ENCODE results near the gene AFAP1.

Gene AFAP1

GRCh38 chr4:7722766-7723387 lies 216.8 kb downstream of the AFAP1 start:
- no peak overlapping the region for H3K27ac ChIP-seq
- no peak overlapping the region for H3K4me3 ChIP-seq (ENCODE audit: low read depth in 1 of 2, low read length in 1 of 2)
- no peaks in the 10 kb centered on the region for H3K4me1 ChIP-seq (ENCODE audit: control insufficient read depth in 1 of 2, insufficient read depth in 1 of 2, low read depth in 1 of 2, low read length in 1 of 2)
- H3K36me3 ChIP-seq: peaks cover 4% of the 10 kb centered on the region
- peaks cover 47% of the 10 kb centered on the region for H3K27me3 ChIP-seq
- no peaks in the 10 kb centered on the region for H3K9me3 ChIP-seq
- TF ChIP-seq, protein P1, sequence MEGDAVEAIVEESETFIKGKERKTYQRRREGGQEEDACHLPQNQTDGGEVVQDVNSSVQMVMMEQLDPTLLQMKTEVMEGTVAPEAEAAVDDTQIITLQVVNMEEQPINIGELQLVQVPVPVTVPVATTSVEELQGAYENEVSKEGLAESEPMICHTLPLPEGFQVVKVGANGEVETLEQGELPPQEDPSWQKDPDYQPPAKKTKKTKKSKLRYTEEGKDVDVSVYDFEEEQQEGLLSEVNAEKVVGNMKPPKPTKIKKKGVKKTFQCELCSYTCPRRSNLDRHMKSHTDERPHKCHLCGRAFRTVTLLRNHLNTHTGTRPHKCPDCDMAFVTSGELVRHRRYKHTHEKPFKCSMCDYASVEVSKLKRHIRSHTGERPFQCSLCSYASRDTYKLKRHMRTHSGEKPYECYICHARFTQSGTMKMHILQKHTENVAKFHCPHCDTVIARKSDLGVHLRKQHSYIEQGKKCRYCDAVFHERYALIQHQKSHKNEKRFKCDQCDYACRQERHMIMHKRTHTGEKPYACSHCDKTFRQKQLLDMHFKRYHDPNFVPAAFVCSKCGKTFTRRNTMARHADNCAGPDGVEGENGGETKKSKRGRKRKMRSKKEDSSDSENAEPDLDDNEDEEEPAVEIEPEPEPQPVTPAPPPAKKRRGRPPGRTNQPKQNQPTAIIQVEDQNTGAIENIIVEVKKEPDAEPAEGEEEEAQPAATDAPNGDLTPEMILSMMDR (IDR thresholded peaks at IDR 0.05): no peak

DNA sequence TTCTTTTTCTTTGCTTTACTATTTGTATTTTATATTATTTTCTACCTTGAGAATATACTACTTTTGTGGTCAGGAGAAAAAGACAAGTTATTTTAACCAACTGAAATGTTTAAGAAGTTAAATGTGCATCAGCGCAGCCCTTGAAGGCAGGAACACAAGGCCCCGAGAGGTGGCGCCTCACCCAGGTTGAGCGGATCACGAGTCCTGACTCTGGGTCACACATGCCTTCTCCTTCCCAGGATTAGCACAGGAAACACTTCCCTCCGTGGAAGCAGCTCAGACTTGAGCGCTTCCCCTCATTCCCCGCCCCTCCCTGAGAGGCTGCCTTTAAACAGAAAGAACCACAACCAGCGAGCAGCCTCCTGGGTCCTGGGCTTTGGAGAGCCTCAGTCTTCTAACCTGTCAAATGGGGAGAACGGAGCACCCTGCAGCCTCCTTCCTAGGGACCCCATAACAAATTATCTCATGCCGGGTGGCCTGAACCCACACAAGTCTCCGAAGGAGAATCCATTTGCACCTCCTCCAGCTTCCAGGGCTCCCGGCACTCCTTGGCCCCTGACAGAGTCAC lies 217.6 kb downstream of the AFAP1 start:
- Histone ChIP-seq H3K36me3 (peaks cover 4% of the 10 kb centered on the region), H3K27ac (no peak overlapping the region), H3K4me1 (ENCODE audit: control insufficient read depth in 1 of 2, insufficient read depth in 1 of 2, low read depth in 1 of 2, low read length in 1 of 2) (no peaks in the 10 kb centered on the region), H3K9me3 (no peaks in the 10 kb centered on the region), H3K4me3 (ENCODE audit: low read depth in 1 of 2, low read length in 1 of 2) (no peak overlapping the region), H3K27me3 (peaks cover 48% of the 10 kb centered on the region)
- TF ChIP-seq, protein P1 (IDR thresholded peaks at IDR 0.05): no peak

DNA sequence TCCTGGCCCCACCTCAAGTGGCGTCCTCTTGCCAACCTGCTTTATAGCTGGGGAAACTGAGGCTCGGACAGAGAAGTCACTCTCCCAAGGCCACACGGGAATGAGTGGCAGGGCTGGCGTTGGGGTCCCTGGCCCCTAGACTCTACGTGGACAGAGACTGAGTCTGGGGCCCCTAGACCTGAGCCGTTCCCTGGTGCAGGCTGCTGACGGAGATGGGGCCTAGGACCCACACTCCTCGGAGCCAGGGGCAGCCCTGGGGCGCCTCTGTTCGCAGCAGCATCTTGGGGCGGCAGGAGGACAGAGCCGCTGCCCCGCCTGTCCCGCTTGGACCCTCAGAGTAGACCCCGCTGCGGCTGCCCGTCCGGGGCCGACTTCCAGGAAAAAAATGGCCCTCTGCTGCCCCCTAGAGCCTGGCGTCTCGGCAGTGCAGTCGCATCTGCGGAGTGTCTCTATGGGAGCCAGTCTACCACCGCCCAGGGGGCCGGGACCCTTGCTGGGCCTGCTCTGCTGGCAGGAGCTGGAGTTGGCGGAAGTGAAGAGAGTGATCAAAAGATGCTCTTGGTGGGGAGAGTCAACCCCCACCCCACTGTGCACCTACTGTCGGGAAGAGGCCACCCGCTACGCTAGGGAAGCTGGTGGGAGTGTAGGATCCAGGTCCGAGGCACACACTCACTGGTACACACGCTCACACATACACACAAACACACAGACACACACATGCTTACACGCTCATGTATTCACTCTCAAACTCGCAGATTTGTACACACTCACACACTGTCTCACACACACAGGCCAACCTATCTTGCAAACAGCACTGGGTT lies 220.1 kb downstream of the AFAP1 start:
- H3K9me3 ChIP-seq: no peaks in the 10 kb centered on the region
- H3K27ac ChIP-seq: no peak overlapping the region
- H3K4me3 ChIP-seq (ENCODE audit: low read depth in 1 of 2, low read length in 1 of 2): no peak overlapping the region
- peaks cover 48% of the 10 kb centered on the region for H3K27me3 ChIP-seq
- TF ChIP-seq, protein P1 (IDR thresholded peaks at IDR 0.05): no peak
- H3K4me1 ChIP-seq (ENCODE audit: control insufficient read depth in 1 of 2, insufficient read depth in 1 of 2, low read depth in 1 of 2, low read length in 1 of 2): no peaks in the 10 kb centered on the region
- no peaks in the 10 kb centered on the region for H3K36me3 ChIP-seq

DNA sequence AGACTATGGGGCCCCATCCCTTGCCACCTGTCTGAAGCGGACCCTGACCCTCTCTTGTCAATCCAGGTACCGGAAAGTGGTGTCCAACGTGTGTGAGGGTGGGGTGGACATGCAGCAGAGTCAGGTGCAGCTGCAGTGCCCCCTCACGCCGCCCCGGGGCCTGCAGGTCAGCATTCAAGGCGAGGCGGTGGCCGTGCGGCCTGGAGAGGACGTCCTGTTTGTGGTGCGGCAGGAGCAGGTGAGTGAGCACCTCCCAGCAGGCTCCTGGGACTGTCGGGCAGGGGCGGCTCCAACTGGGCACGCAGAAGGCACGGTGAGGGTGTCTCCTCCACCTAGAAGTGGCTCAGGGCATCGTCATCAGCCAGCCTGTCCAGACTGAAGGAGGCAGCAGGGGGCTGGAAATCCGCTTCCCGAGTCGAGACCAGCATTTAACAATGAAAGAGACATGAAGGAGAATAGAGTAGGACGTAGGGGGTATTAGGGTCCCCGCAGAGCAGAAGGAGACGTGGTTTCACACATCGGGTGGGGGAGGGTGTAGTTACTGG lies 221.6 kb downstream of the AFAP1 start:
- H3K9me3 ChIP-seq: no peaks in the 10 kb centered on the region
- no peaks in the 10 kb centered on the region for H3K4me1 ChIP-seq (ENCODE audit: control insufficient read depth in 1 of 2, insufficient read depth in 1 of 2, low read depth in 1 of 2, low read length in 1 of 2)
- H3K27me3 ChIP-seq: peaks cover 45% of the 10 kb centered on the region
- TF ChIP-seq, protein P1 (IDR thresholded peaks at IDR 0.05): no peak
- H3K4me3 ChIP-seq (ENCODE audit: low read depth in 1 of 2, low read length in 1 of 2): no peak overlapping the region
- H3K36me3 ChIP-seq: no peaks in the 10 kb centered on the region
- no peak overlapping the region for H3K27ac ChIP-seq

DNA sequence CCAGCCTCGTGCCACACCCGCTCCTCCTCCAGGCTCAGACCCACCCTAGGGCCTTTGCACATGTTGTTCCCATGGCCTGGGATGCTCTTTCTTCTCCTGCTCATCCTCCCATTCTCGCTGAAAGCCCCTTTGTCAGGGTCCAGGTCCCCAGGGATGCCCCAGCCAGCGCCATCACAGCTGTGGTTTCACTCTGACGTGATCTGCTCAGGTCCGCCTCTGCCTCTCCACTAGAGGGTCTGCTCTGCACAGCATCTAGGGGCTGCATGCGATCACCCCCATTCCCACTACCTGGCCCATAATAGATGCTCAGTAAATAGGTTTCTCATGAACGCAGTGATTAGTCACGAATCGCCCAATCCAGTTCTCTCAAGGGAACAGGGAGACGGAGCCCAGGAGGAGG lies 222.5 kb downstream of the AFAP1 start:
- TF ChIP-seq, protein P1 (IDR thresholded peaks at IDR 0.05): no peak
- H3K27me3 ChIP-seq: peaks cover 37% of the 10 kb centered on the region
- no peak overlapping the region for H3K27ac ChIP-seq
- H3K4me1 ChIP-seq (ENCODE audit: control insufficient read depth in 1 of 2, insufficient read depth in 1 of 2, low read depth in 1 of 2, low read length in 1 of 2): no peaks in the 10 kb centered on the region
- H3K4me3 ChIP-seq (ENCODE audit: low read depth in 1 of 2, low read length in 1 of 2): no peak overlapping the region
- H3K36me3 ChIP-seq: no peaks in the 10 kb centered on the region
- no peaks in the 10 kb centered on the region for H3K9me3 ChIP-seq
